ENCODE data around the gene CADPS.

CADPS gene

DNA sequence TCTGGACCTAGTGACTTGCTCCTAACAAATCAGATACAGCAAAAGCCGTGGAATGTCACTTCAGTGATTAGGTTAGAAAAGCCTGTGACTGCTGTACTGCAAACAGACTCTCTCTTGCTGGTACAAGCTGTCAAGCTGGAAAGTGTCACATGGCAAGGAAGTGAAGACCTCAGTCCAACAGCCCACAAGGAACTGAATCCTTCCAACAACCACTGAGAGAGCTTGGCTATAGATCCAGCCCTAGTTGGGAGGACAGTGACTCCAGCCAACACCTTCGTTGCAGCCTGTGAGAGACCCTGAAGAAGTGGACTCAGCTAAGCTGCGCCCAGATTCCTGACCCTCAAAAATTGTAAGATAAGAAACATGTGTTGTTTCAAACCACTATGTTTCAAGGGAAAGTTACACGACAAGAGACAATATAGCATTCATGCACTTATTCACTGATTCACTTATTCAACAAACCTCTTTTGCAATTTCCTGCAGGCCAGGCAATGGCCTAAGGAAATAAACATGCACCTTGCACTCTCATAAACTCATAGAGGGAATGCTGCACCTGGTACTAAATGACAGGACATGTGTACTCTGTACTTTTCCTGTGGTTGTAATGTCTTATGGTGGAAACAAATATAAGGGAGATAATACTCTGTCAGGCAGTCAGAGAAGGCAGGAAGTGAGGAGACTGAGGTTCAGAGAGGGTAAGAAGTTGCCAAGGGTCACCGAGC lies 142.9 kb downstream of the CADPS start:
- no peak for DNase-seq

DNA sequence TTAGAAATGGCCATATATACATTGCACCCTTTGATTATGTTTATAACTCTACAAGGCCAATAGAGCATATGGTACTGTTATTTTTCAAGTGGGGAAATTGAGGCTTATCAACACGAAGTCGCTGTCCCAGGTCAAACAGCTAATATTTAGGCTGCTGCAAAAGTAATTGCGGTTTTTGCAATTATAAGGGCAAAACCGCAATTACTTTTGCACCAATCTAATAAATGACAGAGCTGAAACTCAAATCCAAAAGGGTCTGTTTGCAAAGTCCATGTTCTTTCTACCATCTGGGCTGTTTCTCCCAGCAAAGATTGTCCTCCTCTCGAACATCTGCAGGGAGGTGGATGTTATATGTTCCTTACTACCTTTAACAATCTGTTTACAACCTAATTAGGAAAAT lies 147.2 kb downstream of the CADPS start:
- no peak for DNase-seq

DNA sequence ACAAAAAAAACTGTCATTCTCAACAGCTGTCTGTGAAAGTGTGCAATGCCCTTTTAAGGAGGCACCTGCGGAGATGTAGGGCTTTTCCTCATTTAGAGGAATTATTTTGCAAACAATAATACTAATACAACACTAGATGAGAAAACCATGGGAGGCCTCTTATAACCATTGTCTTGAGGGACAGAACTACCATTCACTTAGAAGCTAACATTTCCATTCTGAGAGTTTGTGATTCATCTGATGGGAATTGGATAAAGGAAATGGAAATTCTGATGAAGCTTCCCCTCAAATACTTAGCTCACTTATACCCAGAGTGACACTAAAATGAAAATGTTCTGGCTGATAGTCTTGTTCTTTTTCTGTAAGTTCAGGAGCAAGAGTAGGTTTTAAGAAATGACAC lies 147.7 kb downstream of the CADPS start:
- no peak for DNase-seq

DNA sequence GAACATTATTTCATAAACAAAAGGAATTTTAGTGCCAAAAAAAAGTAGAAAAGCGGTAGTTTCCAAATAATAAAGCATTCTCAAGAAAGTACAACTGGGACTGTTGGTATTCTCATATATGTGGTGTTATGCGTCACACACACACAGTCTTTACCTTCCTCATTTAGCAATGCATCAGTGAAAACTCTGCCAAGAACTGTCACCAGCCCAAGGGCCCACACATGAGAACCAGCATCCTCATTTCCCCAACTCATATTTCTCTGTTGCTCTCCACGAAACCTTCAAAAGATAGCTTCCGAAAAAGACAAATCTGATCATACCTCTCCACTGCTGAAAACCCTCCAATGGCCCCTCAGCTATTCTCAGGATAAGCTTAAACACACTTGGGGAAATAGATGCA lies 150.7 kb downstream of the CADPS start:
- no peak for DNase-seq

GRCh38 chr3:62723914-62724217 lies 151.3 kb downstream of the CADPS start:
- DNase-seq = no peak

DNA sequence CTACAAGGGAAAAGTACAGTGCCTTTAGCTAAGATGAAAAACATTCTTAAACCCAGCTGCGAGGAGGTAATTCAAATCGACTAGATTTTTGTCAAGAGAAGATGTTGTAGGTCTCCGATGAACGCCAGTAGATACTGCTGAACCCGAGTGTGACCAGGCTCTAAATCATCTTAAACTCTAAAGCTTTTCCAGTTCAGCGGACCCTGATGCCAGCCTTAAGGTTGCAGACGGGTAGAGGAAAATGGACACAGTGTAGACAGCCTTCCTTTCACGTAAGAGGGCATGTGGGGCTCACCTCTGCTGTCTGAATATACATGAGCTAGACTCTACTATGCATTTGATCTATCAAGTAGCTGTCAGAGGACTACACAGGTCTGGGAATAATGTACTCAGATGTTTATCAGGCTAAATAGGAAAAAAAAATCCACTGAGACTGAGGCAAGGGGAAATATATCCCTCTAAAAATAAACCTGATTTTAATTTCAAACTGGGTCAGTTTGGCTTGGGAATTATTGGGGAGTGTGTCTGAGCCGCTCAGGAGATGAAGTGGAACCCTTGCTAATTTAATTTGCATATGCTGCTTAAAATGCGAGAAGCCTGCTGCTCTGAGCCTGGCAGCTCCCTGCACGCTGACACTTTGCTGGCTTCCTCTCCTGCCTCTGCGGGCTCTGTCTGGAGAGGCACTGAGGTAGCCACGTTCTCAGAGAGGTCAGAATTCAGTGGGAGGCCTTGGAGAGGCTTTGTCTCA lies 151.9 kb downstream of the CADPS start:
- no peak for DNase-seq

DNA sequence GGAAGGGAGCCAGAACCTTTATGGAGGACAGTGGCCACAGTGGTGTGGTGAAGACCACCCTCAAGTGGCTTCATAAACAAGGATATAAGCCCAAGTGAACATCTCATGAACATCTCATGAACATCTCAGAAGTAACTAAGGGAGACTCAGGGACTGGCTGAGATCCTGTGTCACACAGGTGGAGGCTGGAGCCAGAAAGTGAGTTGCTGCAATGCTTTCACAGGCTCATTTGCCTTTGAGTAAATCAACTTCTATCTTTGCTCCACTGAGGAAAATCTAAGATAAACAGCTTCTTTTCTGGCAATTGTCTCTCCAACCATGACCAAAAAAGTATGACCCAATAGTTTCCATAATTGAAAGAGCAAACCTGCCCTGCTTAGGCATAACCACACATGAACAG lies 152.9 kb downstream of the CADPS start:
- DNase-seq = no peak

DNA sequence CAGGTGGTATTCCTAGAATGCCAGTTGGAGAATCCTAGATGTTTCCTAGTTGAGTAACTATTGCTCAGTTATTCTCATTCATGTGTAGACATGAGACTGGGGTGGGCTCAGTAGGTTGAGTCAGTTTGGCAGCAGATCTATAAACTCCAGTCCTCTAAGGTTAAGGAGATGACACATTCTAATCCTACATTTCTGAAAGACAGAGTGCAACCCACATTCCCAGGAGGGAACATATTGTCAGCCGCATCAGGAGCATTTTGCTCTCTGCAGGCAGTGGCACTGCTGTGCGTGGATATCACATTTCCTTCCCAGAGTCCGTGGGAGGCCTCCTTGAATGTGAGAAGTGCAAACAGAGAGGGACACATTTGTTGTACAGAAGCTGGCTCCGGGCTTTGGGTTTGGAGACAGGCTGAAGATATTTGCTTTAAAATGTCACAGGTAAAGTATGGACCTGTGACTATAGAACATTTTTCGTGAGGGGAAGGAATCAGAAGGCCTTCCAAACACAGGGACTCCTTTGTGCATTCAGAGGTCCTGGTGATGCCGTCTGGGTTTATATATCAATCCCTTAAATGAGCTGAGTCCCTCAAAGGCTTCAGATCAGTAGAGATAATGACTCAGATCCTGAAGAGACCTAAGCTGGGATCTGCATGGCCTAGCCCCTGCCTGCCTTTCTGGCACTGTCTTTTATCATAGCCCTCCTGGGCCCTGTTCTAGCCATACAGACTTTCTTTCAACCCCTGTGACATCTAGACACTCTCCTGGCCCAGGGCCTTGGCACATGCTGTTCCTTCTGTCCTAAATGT lies 156.5 kb downstream of the CADPS start:
- DNase-seq = no peak

DNA sequence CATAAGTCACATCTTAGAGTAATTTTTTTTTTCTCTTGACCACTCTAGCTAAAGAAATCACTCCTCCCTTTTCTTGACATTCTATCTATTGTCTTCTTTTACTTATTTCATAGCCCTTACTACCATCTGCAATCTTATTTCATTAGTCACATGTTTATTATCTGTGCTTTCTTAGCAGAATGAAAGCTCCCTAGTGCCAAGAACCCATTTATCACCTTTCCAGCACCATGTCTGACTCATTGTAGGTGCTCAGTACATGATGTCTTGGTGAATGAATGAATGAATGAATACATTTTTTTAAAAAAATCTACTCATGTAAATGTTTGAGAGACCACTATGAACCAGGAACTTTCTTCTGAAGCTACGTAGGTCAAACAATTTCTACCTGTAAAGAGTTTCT lies 157.2 kb downstream of the CADPS start:
- DNase-seq = no peak

GRCh38 chr3:62712746-62713145 lies 162.5 kb downstream of the CADPS start:
- no peak for DNase-seq

- DNase-seq = no peak
Measured at GRCh38 chr3:62710751-62711150, 164.5 kb downstream of the CADPS start.

DNA sequence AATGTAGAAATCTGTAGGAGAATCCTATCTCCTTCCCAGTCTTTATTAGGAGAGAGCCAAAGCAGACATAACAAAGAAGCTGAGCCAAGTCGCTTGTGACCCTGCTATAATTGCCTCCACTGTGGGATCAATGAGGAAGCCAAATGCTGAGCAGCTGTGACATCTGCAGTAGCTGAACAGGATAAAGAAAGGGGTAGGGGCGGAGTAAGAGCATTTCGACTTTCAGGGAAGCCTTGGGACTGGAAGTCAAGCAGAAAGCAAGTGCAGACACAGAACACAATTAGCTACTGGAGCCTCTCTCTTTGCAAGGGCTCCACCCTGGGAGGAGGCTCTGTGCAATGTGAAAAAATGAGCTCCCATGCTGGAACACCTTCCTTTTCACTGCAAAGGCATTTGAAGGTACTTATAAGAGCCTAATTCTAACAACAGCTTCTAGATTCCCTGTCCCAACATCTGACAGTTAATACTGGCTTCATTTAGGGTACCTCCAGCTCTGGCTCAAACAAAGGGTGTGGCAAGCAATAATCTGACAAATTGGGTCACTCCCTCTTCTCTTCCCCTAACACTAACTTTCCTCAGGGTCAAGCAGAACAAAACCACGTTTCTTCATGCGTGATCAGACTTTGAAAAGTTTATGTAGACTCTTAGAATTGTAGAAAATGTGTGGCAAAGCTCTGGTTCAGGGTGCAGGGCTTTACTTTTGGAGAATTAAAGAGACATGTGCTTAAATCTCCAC lies 166.4 kb downstream of the CADPS start:
- DNase-seq = no peak

GRCh38 chr3:62705721-62706120 lies 169.5 kb downstream of the CADPS start:
- DNase-seq = no peak

DNA sequence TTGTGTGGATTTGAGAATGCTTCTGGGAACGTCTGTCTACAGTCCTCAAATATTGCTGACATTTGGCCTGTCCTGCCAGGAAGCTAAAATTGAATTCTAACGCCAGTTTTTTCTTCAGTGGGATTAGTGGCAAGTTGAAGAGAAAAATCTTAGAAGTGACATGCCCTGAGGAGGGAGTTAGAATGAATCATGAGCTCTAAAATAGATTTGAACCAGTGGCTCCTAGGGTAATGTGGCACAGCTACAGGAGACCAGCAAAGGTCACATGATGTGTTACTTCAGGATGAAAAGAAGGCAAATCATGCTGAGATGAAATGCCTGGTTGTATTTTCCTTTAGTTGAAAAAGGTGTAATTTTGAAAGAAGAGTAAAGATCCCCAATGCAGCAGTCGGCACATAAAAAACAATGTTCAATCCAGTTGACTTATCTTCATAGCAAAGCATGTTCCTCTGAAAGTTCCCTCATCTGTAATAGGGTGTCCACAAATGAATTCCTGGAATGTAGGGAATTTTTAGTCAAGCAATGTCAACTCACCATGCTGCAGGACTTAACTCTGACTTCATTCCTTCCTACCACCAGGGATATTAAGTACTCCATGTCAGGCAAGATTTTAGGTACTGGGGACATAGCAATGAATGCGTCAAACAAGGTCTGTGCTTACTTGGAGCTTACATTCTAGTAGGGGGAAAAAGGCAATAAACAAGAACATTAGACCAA lies 171.6 kb downstream of the CADPS start:
- DNase-seq = no peak

- DNase-seq = no peak
Measured at GRCh38 chr3:62700357-62700756, 174.9 kb downstream of the CADPS start.

DNA sequence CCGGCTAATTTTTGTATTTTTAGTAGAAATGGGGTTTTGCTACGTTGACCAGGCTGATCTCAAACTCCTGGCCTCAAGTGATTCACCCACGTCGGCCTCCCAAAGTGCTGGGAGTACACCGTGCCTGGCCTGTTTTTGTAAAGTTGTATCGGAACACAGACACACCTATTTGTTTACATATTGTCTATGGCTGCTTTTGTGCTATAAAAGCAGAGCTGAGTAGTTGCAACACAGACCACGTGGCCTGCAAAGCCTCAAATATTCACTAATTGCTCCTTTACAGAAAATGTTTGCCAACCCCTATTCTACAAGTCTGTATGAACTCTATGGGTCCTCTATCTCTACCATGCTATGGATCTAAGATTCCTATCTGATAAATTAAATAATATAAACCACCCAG lies 175.5 kb downstream of the CADPS start:
- DNase-seq = no peak

DNA sequence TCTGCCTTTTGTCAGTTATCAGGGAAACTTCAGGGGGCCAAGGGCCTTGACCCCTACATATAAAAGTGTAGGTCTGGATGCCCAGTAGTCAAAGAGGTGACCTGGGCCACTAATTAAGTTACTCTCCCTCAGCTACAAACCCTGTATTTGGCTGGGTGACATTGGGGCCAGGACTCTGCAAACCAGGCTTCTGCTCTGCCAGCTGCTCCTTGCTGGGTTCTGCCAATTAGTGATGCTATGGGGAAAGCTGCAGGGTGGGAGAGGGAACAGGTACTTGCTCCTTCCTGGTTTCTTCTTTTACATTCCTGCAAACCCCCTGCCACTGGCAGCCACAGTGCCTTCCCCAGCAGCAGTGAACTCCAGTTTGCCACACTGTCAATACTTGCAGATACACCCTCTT lies 179.2 kb downstream of the CADPS start:
- no peak for DNase-seq

- DNase-seq = no peak
Measured at GRCh38 chr3:62688812-62689211, 186.4 kb downstream of the CADPS start.

DNA sequence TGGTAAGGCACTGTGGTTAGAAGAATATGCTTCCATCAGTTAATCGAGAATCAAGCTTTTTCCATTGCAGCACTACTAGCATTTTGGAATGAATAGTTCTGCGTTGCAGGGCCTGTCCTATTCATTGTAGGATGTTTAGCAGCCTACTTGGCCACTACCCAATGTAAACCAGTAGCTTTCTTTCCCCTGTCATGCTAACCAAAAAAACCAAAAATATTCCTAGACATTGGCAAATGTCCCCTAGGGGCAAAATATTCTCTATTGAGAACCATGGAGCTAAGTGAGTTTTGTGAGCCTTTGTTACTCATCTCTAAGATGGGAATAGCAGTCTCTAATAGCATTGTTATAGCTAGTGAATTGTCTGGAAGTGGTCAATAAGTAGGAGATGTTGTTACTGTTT lies 187.2 kb downstream of the CADPS start:
- DNase-seq = no peak

- no peak for DNase-seq
Measured at GRCh38 chr3:62686503-62687294, 188.5 kb downstream of the CADPS start.

- DNase-seq = no peak
Measured at GRCh38 chr3:62682826-62683225, 192.4 kb downstream of the CADPS start.

GRCh38 chr3:62679988-62680387 lies 195.2 kb downstream of the CADPS start:
- no peak for DNase-seq
